MV-4-11 (cell line): Measurements from ENCODE around the gene TRIM60.
"Not testable (repeated sequence)": the region's sequence is repeated elsewhere in the genome, so short reads cannot be mapped to it uniquely, and the experiment has no call there.

Source experiments
- DNase-seq: peaks from one replicate; lab custom pipeline; 2025; lab: John Stamatoyannopoulos, UW

Gene TRIM60

DNA sequence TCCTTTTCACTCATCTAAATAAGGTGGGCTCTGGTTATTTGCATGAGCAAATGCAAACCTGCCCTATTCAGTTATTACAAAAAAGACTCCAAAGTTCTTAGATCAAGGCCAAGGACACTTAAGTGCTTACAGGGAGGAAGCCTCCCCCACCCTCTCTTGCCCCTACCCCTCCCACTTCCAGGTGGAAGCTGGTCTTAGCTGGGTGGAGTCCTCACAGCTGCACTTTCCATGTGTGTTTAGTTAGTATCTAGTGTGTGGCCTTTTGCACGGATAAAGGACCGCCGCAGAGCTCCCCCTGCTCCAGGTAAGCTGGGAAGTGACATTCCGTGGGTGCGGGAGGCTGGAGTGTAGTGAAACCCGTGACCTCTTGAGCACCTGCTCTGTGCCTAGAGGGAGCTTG is 21.8 kb downstream of the TRIM60 start, which contains the start of gene TRIM75:
Gene TRIM75 (plus strand): TSS at position 222 of the 400 bp plus-strand sequence. CDS start 5,282 bp downstream, outside the sequence.
- no peak for DNase-seq

GRCh38 chr4:165055601-165056000 is 23.8 kb downstream of the TRIM60 start:
- DNase-seq = no peak

DNA sequence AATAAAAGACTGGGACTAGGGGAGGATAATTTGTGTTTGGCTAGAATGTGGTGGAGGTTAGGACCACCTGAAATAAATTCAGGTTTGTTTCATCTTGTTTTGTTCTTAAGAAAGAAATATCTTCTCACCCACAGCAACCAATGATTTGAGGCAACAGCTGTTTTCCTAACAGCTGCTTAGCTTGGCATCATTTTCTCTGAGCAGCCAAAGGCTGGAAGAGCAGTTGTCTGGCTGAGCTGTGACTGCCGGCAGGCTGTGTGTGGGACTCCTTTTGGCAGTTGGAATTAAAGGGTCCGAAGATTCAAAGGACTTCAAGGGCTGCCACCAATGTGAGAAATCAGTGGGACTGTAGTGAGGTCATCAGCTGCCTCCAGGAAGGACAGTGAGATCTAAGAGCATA is 26.9 kb downstream of the TRIM60 start:
- no peak for DNase-seq

DNA sequence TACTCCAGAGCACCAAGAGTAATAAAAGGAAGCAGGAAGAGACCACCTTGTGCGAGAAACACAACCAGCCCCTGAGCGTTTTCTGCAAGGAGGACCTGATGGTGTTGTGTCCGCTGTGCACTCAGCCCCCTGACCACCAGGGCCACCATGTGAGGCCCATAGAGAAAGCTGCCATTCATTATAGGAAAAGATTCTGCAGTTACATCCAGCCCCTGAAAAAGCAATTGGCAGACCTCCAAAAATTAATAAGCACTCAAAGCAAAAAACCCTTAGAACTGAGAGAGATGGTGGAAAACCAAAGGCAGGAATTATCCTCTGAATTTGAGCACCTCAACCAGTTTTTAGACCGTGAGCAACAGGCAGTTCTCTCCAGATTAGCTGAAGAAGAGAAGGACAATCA is 27.6 kb downstream of the TRIM60 start:
- DNase-seq = no peak

DNA sequence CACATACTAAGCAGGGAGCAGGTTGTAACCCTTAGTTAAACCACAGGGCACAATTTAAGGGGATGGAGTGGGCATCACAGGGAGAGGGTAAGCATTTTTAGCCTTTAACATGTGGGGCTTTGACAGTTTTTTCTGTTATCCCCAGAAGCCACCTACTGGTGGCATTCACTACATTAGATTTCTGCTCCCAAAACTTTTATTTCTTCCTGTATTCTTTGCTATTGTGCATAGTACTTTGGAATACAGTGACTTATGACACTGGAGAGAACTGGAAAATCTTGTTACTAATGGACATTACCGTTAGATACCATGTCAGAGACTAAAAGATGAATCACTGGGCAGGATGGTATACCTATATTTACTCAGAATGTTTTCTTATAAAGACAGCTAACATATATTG is 29.1 kb downstream of the TRIM60 start:
- no peak for DNase-seq

DNA sequence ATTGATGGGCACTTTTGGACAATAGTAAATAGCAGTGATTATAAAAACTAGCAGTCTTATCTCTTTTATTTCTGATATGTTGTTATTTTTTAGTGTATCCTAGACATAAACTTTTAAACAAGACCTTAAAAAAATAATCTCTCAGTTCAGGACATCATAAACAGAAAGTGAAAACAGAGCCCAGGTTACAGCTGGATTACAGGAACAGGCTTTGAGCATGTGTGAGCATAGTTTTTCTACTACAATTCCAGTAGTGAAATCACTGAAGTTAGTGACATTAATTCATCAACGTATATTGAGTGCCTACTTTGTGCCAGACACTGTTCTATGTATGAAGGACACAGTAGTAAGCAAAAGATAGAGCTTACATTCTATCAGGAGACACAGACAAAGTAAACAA is 38.8 kb downstream of the TRIM60 start:
- no peak for DNase-seq

GRCh38 chr4:165073346-165073745 is 41.5 kb downstream of the TRIM60 start:
- DNase-seq = not testable (repeated sequence)

GRCh38 chr4:165077034-165077578 is 45.3 kb downstream of the TRIM60 start:
- no peak for DNase-seq

DNA sequence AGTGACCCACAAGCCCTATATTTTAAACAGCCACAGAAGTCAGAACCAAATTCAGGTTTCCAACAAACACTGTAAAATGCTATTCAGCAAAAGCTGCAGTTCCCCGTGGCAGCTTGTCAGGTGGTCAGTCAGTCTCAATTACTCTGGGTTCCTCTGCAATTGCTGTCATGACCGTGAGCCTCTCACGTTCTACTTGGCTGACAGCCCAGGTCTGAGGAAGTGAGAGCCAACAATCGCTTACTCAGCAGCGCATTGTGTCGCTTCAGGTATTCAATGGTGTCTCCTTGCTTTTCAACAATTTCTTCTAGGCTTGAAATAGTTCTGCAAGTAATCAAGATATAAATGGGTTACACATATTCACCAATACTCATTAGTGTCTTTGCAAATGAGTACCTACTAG is 47.7 kb downstream of the TRIM60 start:
- peak; percentile 35 for DNase-seq

- DNase-seq = not testable (repeated sequence)
These were observed 53.0 kb downstream of the TRIM60 start for GRCh38 chr4:165084787-165085186.

- no peak for DNase-seq
These were observed 54.1 kb downstream of the TRIM60 start for GRCh38 chr4:165085946-165086345.

GRCh38 chr4:165088366-165088765 is 56.6 kb downstream of the TRIM60 start:
- no peak for DNase-seq
